GM23338 (cell line): ENCODE data around the gene ALX1. TPM values are rescaled to one million over a fixed set of nuclear protein-coding genes. Genes with fewer than 3 reads are reported as not detected.

Source experiments
- ATAC-seq: fragments of 200-7000 bp; cut with Tn5 transposase; 3 replicates; pipeline ENCODE4 v1.9.1; 2020
- DNase-seq: peaks from one replicate; pipeline ENCODE4 v3.0.0-alpha.2; 2015; ENCODE audit warnings: low spot score
- H2AFZ ChIP-seq: fragments of 200-600 bp; sonication (generic); 2 replicates; pipeline ENCODE4 v1.8.0; 2016; ENCODE audit warnings: antibody characterized with exemption, mild to moderate bottlenecking, moderate library complexity
- H3F3A ChIP-seq: fragments of 200-600 bp; sonication (generic); replicated peaks from 2 replicates; pipeline ENCODE4 v1.8.0; 2017; ENCODE audit warnings: antibody characterized with exemption, mixed run types, low read depth
- H3K27ac ChIP-seq: fragments of 200-600 bp; sonication (generic); 2 replicates; pipeline ENCODE4 v1.6.1; 2016; ENCODE audit warnings: low read depth
- H3K27me3 ChIP-seq: fragments of 200-600 bp; sonication (generic); 2 replicates; pipeline ENCODE4 v1.8.0; 2016; ENCODE audit warnings: mild to moderate bottlenecking, mixed run types, moderate library complexity; ENCODE audit not compliant: insufficient read depth
- H3K36me3 ChIP-seq: fragments of 200-600 bp; sonication (generic); 2 replicates; pipeline ENCODE4 v1.8.0; 2016; ENCODE audit warnings: mild to moderate bottlenecking; ENCODE audit not compliant: insufficient read depth
- H3K4me1 ChIP-seq: fragments of 200-600 bp; sonication (generic); 2 replicates; pipeline ENCODE4 v1.8.0; 2016; ENCODE audit warnings: mild to moderate bottlenecking, moderate library complexity; ENCODE audit not compliant: insufficient read depth
- H3K4me2 ChIP-seq: fragments of 200-600 bp; sonication (generic); 2 replicates; pipeline ENCODE4 v1.7.1; 2017; ENCODE audit warnings: mixed run types
- H3K4me3 ChIP-seq: fragments of 200-600 bp; sonication (generic); 2 replicates; pipeline ENCODE4 v1.6.1; 2016; ENCODE audit warnings: mixed run types
- H3K79me2 ChIP-seq: fragments of 200-600 bp; sonication (generic); replicated peaks from 2 replicates; pipeline ENCODE4 v1.8.0; 2017; ENCODE audit warnings: mild to moderate bottlenecking; ENCODE audit not compliant: insufficient read depth
- H3K9me2 ChIP-seq: fragments of 200-600 bp; sonication (generic); 2 replicates; pipeline ENCODE4 v1.8.0; 2017; ENCODE audit not compliant: insufficient read depth
- H4K20me1 ChIP-seq: fragments of 200-600 bp; sonication (generic); replicated peaks from 2 replicates; pipeline ENCODE4 v1.8.0; 2017; ENCODE audit warnings: mild to moderate bottlenecking; ENCODE audit not compliant: insufficient read depth
- H3K27ac Mint-ChIP-seq: 2 replicates; pipeline ENCODE4 v1.8.0; 2020; ENCODE audit warnings: inconsistent platforms, mild to moderate bottlenecking, moderate library complexity, mixed read lengths
- H3K27me3 Mint-ChIP-seq: 3 replicates; pipeline ENCODE4 v1.8.0; 2022; ENCODE audit warnings: low read depth, mild to moderate bottlenecking, moderate library complexity, mixed read lengths, inconsistent platforms; ENCODE audit not compliant: insufficient read depth, poor library complexity
- H3K36me3 Mint-ChIP-seq: 3 replicates; pipeline ENCODE4 v1.8.0; 2021; ENCODE audit warnings: low read depth, mild to moderate bottlenecking, inconsistent platforms, moderate library complexity, mixed read lengths
- H3K4me1 Mint-ChIP-seq: 3 replicates; pipeline ENCODE4 v1.8.0; 2020; ENCODE audit warnings: mild to moderate bottlenecking, inconsistent platforms, mixed read lengths
- H3K4me3 Mint-ChIP-seq: 3 replicates; pipeline ENCODE4 v1.8.0; 2021; ENCODE audit warnings: moderate library complexity, mild to moderate bottlenecking, inconsistent platforms, mixed read lengths
- H3K9me3 Mint-ChIP-seq: 3 replicates; pipeline ENCODE4 v1.8.0; 2020; ENCODE audit warnings: moderate library complexity, mild to moderate bottlenecking, inconsistent platforms, mixed read lengths
- CREB1 ChIP-seq: fragments of 250-450 bp; sonication (Bioruptor Pico); IDR thresholded peaks from 2 replicates; pipeline ENCODE4 v1.5.0; 2020; ENCODE audit warnings: low read depth, mild to moderate bottlenecking, moderate library complexity
- EZH2 ChIP-seq: fragments of 200-600 bp; sonication (generic); IDR thresholded peaks from one replicate; pipeline ENCODE4 v1.8.0; 2017; ENCODE audit warnings: antibody characterized with exemption, mild to moderate bottlenecking, low read depth; ENCODE audit not compliant: unreplicated experiment
- EZH2phosphoT487 ChIP-seq: fragments of 200-600 bp; sonication (generic); IDR thresholded peaks from one replicate; pipeline ENCODE4 v1.8.1; 2018; ENCODE audit warnings: antibody characterized with exemption; ENCODE audit not compliant: unreplicated experiment
- NANOG ChIP-seq: IDR thresholded peaks from 2 replicates; pipeline ENCODE4 v1.6.1; 2016; ENCODE audit warnings: antibody characterized with exemption, borderline replicate concordance
- ZNF114 ChIP-seq: fragments of 250-450 bp; sonication (Bioruptor Pico); IDR thresholded peaks from 2 replicates; pipeline ENCODE4 v1.5.0; 2020; ENCODE audit warnings: mild to moderate bottlenecking, moderate library complexity
- ZNF331 ChIP-seq: fragments of 250-450 bp; sonication (Bioruptor Pico); IDR thresholded peaks from 2 replicates; pipeline ENCODE4 v1.5.0; 2020; ENCODE audit warnings: low read depth, mild to moderate bottlenecking, moderate library complexity
- polyA plus RNA-seq: library from polyadenylated mRNA; unstranded; fragments of >200 nt; fragmentation: Nextera tagmentation; extraction: Ambion mirVana; gene quantifications from 2 replicates; pipeline ENCODE4 v1.2.1, GENCODE V29; 2016
- total RNA-seq: library from RNA; depleted of rRNA; stranded (reverse); fragments of >200 nt; shearing (Covaris generic); gene quantifications from 2 replicates; pipeline ENCODE4 v1.2.3, GENCODE V29; 2014
- TF ChIP-seq, protein P1 (sequence below): IDR thresholded peaks from one replicate; pipeline ENCODE4 v1.6.1; 2018; ENCODE audit warnings: antibody characterized with exemption; ENCODE audit not compliant: unreplicated experiment

Gene ALX1
- total and polyA plus RNA-seq, 2 experiments from 2014 or later = 0.49 to 1.1 TPM

DNA sequence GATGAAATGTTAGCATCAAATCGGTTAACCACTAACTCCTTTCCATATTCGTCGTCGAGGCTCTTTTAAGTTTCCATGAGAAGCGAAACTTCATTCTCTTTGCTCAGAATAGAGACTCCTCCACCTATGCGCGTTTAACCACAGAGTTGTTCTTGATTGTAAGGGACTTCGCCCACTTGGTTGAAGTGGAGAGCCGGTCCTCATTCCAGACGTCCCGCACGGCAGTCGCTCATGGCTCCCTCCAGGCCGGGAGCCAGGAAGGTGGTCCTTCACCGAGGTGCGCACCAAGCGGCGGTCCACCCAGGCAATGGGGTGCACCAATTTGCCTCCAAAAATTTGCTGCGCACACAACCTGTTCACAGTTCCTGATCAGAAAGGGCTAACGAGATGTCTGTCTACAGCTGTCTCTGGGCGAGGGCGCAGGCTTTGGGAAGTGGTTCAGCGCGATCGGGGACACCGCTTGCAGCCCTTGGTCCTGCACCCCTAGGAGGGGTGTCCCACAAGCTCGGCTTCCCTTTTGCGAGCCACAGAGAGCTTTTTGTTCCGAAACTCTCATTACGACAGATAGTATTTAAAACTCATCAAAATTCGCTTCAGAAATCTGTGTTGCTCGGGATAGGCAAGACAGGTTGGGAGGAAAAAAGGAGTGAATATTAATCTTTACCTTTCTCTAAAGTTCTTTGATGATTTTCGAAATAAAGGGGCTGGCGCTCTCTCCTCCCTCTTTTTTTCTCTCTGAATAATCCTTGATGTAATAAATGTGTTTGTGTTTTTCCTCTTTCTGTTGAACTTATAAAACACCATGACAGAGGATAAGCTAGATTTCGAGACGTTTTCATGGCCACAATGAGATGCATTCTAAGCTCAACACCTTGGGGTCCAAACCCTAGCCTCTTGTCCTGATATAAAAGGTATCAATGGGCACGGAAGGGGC is 6.4 kb upstream of the ALX1 start:
- no peaks in the 10 kb centered on the region for H3K79me2 ChIP-seq
- ATAC-seq (peak; percentile 75), DNase-seq (peak; percentile 68)
- no peaks in the 10 kb centered on the region for H3K36me3 Mint-ChIP-seq
- H3K9me2 ChIP-seq = no peaks in the 10 kb centered on the region
- H4K20me1 ChIP-seq = peaks cover 13% of the 10 kb centered on the region; the same call in 1 of the 2 replicates
- H3K27ac ChIP-seq = no peak overlapping the region
- H3K4me3 Mint-ChIP-seq = peak overlapping the region; percentile 77
- peak overlapping the region; percentile 89 for H3K4me2 ChIP-seq
- peaks cover 82% of the 10 kb centered on the region for H3K27me3 ChIP-seq
- H2AFZ ChIP-seq = peak overlapping the region; percentile 77
- no peak overlapping the region for H3K27ac Mint-ChIP-seq
- H3K4me3 ChIP-seq = peak overlapping the region; percentile 63
- H3K9me3 Mint-ChIP-seq = no peaks in the 10 kb centered on the region
- TF ChIP-seq EZH2phosphoT487 = peak; percentile 71
- TF ChIP-seq ZNF331 (CRISPR knock-in tag) = no peak
- peak; percentile 74 for TF ChIP-seq EZH2
- peaks cover 61% of the 10 kb centered on the region for H3K27me3 Mint-ChIP-seq
- peaks cover 41% of the 10 kb centered on the region for H3K4me1 ChIP-seq
- no peaks in the 10 kb centered on the region for H3K36me3 ChIP-seq
- H3F3A ChIP-seq = no peaks in the 10 kb centered on the region
- H3K4me1 Mint-ChIP-seq = peaks cover 33% of the 10 kb centered on the region

DNA sequence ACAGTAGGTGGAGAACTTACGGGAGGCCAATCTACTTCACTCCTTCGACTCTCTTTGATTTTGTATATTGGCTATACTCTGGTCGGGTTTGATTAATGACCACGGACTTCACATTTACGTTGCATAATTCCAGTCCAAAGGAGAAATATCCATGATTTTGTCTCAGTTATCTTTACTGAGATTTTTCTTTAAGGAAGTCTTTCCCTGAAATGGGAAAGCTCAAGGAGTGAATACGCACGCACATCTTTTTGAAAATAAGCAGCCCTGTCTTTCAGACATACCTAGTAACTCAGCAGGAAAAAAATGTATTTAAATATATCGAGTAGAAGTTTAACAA is 5.7 kb upstream of the ALX1 start:
- H3K36me3 Mint-ChIP-seq = no peaks in the 10 kb centered on the region
- Histone ChIP-seq H2AFZ (peak overlapping the region; percentile 77; the same call in 1 of the 2 replicates), H3K4me2 (peak overlapping the region; percentile 89), H3K36me3 (no peaks in the 10 kb centered on the region), H3K9me2 (no peaks in the 10 kb centered on the region), H3K27me3 (peaks cover 88% of the 10 kb centered on the region), H3K4me1 (peaks cover 48% of the 10 kb centered on the region), H3K79me2 (no peaks in the 10 kb centered on the region), H3K4me3 (peak overlapping the region; percentile 63), H4K20me1 (peaks cover 13% of the 10 kb centered on the region; the same call in 1 of the 2 replicates), H3F3A (no peaks in the 10 kb centered on the region), H3K27ac (no peak overlapping the region)
- no peaks in the 10 kb centered on the region for H3K9me3 Mint-ChIP-seq
- H3K27me3 Mint-ChIP-seq = peaks cover 67% of the 10 kb centered on the region
- peaks cover 33% of the 10 kb centered on the region for H3K4me1 Mint-ChIP-seq
- TF ChIP-seq CREB1 (CRISPR knock-in tag) (no peak), EZH2 (peak; percentile 41), EZH2phosphoT487 (peak; percentile 51)
- peak overlapping the region; percentile 77 for H3K4me3 Mint-ChIP-seq
- no peak for DNase-seq
- H3K27ac Mint-ChIP-seq = no peak overlapping the region
- no peak for ATAC-seq

DNA sequence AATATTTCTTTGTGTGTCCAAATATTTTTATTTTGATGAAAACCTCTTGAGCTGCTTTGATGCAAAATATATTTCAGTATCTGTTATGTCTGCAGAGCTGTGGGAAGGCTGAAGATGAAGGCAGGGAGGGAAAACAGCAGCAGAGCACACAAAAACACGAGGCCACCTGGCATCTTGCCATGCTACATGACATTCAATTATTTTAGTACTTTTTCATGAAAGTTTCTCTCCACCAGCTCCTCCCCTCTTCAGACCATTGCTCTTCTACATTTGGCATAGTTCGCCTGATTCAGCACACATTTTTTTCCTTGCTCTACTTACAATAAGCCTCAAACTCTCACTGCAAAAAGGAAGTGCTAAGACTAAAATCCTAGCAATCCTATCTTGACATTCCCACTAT is 4.6 kb upstream of the ALX1 start:
- no peak overlapping the region for H3K4me3 Mint-ChIP-seq
- no peaks in the 10 kb centered on the region for H3K9me3 Mint-ChIP-seq
- Histone ChIP-seq H3K27ac (no peak overlapping the region), H3K79me2 (no peaks in the 10 kb centered on the region), H3K9me2 (no peaks in the 10 kb centered on the region), H3K27me3 (peaks cover 92% of the 10 kb centered on the region), H3K4me2 (peak overlapping the region; percentile 61; the same call in 1 of the 2 replicates), H3K36me3 (no peaks in the 10 kb centered on the region), H3K4me1 (peaks cover 48% of the 10 kb centered on the region), H4K20me1 (peaks cover 13% of the 10 kb centered on the region; the same call in 1 of the 2 replicates), H2AFZ (no peak overlapping the region), H3F3A (no peaks in the 10 kb centered on the region), H3K4me3 (0 out of 2 replicates have a peak overlapping the region, but pooled peaks have one; percentile 11)
- peaks cover 76% of the 10 kb centered on the region for H3K27me3 Mint-ChIP-seq
- no peak overlapping the region for H3K27ac Mint-ChIP-seq
- H3K36me3 Mint-ChIP-seq = no peaks in the 10 kb centered on the region
- no peak for ATAC-seq
- peaks cover 33% of the 10 kb centered on the region for H3K4me1 Mint-ChIP-seq
- TF ChIP-seq, protein P1, sequence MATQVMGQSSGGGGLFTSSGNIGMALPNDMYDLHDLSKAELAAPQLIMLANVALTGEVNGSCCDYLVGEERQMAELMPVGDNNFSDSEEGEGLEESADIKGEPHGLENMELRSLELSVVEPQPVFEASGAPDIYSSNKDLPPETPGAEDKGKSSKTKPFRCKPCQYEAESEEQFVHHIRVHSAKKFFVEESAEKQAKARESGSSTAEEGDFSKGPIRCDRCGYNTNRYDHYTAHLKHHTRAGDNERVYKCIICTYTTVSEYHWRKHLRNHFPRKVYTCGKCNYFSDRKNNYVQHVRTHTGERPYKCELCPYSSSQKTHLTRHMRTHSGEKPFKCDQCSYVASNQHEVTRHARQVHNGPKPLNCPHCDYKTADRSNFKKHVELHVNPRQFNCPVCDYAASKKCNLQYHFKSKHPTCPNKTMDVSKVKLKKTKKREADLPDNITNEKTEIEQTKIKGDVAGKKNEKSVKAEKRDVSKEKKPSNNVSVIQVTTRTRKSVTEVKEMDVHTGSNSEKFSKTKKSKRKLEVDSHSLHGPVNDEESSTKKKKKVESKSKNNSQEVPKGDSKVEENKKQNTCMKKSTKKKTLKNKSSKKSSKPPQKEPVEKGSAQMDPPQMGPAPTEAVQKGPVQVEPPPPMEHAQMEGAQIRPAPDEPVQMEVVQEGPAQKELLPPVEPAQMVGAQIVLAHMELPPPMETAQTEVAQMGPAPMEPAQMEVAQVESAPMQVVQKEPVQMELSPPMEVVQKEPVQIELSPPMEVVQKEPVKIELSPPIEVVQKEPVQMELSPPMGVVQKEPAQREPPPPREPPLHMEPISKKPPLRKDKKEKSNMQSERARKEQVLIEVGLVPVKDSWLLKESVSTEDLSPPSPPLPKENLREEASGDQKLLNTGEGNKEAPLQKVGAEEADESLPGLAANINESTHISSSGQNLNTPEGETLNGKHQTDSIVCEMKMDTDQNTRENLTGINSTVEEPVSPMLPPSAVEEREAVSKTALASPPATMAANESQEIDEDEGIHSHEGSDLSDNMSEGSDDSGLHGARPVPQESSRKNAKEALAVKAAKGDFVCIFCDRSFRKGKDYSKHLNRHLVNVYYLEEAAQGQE = no peak
- TF ChIP-seq EZH2phosphoT487 = no peak
- no peak for TF ChIP-seq NANOG
- TF ChIP-seq ZNF114 (CRISPR knock-in tag) = no peak
- peak; percentile 27 for TF ChIP-seq EZH2
- DNase-seq = peak; percentile 18
